Adipose tissue (tissue), 3 donors: ENCODE measurements around the gene HOXC13. TPM values are rescaled to one million over a fixed set of nuclear protein-coding genes. Genes with fewer than 3 reads are reported as not detected.

Experiments
- H3K27ac ChIP-seq: one replicate; pipeline ENCODE4 v1.5.1; 2013; ENCODE audit warnings: low read depth, low read length
- WGBS, 3 donors: extraction: QIAGEN DNeasy Blood & Tissue Kit; methylation state at CpG; one replicate each; pipeline ENCODE4 v1.1.7; 2013; 5-methylcytosine and 5-hydroxymethylcytosine counted together
- polyA plus RNA-seq, 3 donors: library from polyadenylated mRNA; stranded (reverse); fragments of 200-250 nt; gene quantifications; one replicate each; pipeline ENCODE4 v1.2.3, GENCODE V29; 2013
- donor health status: healthy with polysubstance abuse.
- donor health status: Bipolar disorder and iron deficiency.
- donor health status: healthy.

HOXC13 gene
- polyA plus RNA-seq, 3 donors, result 0.03 to 0.45 TPM; not detected in 1

DNA sequence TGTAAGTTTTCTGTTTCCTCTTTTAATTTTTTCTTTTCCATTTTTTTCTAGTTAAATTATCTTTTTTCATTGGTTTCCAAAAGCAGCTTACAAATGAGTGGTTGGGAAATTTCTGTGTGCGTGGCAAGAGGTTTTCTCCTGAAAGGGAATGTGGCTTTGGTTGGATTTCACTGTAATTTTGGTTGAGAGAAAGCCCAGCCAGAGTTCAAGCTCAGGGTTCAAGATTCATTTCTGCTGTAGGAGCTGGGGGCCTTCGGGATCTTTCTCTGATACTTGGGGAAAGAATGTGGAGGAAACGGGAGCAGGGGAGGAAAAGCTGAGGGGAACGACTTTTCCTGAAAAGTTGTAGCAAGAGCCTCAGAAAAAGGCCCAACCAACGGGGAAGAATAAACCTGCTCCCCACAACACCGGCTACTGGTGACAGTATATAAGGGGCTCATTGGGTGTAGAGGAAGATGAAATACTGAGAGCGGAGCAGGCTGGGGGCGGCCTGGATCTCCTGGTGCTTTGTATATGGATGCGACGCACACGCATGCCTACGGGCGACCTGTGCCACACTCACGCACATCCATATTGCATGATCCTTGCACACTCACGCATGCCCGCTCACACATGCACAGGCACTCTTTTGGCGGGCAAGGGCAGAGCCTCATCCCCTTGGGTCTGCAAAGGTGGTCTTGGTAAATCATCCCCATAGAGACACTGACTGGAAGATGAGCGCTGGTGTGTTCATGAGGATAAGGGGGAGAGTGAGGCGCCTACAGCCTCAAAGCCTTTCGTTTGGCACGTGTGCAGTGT lies 48.3 kb downstream of the HOXC13 start:
- WGBS, 3 donors, result 22 to 42% (median 24%) methylated on average over 21 of the region's 21 CpGs
- no peak overlapping the region for H3K27ac ChIP-seq

GRCh38 chr12:53987787-53988230 lies 49.2 kb downstream of the HOXC13 start:
- no peak overlapping the region for H3K27ac ChIP-seq
- WGBS, 3 donors, result 13 to 24% (median 22%) methylated on average over 4 of the region's 4 CpGs

DNA sequence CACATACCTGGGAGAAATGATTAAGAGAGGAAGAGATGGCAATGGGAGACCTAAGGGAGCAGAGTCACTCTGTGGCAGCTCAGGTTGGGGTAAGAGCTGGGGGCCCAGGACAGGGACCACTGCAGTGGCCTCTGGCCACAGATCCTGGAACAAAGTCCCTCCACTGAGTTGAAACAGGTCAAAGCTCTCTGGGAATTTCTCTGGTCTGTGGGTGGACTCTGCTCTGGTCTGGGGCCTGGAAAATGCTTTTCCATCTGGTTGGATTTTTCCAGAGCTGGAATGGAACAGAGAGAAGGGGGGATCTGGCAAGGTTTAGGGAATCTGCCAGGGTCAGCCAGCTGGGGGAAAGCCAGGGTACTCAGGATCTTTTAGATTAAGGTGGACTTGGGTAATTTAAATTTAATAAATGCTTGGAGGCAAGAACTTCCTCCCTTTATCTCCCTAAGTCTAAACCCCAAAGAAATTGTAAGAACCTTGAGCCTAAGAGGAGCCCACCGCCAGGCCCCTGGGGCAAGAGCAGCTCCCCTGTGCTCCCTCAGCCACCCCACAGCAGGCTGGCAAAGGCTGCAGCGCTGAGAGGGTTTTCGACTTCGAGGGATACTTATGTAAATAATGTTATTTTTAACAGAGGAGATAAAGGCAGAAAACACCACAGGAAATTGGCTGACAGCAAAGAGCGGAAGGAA lies 50.1 kb downstream of the HOXC13 start:
- H3K27ac ChIP-seq, result no peak overlapping the region
- 4 to 16% (median 14%) methylated on average over 5 of the region's 5 CpGs for WGBS, 3 donors

- no peak overlapping the region for H3K27ac ChIP-seq
- WGBS, 3 donors, result 6 to 7% (median 6%) methylated on average over 28 of the region's 28 CpGs
These were observed 50.8 kb downstream of the HOXC13 start for GRCh38 chr12:53989227-53990113.

- no peak overlapping the region for H3K27ac ChIP-seq
- WGBS, 3 donors, result 4 to 22% (median 8%) methylated on average over 27 of the region's 27 CpGs
These were observed 51.9 kb downstream of the HOXC13 start for GRCh38 chr12:53990311-53991076.

DNA sequence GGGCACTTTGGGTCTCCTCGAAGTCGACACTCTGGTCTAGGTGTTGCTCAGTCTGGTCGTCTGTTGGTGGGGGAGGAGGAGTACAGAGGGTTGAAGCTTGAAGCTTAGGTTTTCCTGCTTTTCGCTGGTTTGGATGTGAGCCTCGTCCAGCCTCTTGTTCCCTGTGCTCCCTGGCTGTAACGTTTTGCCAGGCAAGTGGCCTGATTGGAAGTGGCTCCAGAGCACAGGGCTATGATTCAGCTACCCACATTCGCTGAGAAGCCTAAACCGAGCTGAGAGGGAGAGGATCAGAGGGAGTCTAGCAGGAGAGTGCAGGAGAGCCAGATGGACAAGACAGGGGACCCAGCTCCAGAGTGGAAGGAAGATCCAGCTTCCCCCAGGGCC lies 52.4 kb downstream of the HOXC13 start:
- WGBS, 3 donors, result 4 to 8% (median 6%) methylated on average over 8 of the region's 8 CpGs
- no peak overlapping the region for H3K27ac ChIP-seq

DNA sequence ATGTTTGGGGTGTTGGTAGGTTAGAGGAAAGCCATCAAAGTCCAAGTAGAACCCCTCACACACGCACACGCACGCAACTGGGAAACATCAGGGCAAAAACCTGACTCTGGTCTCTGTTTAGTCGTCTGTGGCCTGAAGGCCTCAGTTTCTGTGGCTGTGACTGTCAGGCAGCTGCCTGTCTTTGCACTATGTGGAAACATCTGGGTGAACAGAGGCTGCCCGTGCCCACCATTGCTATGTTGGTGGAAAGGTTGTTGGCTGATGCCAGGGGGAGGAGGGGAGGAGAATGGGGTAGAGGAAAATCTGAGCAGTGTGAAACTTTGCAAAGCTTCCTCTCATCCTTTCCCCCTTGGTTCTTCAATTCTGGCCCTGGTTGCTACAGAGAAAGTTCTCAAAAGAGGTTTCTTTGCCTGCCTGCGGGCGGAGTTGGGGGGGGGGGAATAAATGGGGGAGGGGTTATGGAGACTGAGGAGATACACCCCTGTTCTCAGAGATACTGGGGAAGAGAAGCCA lies 53.8 kb downstream of the HOXC13 start:
- 24 to 53% (median 35%) methylated on average over 7 of the region's 7 CpGs for WGBS, 3 donors
- H3K27ac ChIP-seq, result no peak overlapping the region

- WGBS, 3 donors, result 29 to 48% (median 33%) methylated on average over 18 of the region's 18 CpGs
- no peak overlapping the region for H3K27ac ChIP-seq
These were observed 54.8 kb downstream of the HOXC13 start for GRCh38 chr12:53993162-53994008.

DNA sequence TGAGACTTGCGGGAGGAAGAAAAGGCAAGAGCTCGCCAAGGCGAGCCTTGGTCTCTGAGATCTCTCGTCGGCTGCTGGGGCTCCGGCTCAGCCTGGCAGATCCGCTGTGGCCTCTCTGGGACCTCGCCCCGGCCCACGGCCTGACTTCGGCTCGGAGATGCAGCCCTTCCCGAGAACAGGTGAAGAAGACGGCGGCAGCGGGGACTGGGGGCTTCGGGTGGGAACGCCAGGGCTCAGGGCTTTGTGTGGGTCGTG lies 55.3 kb downstream of the HOXC13 start:
- WGBS, 3 donors, result 4 to 12% (median 11%) methylated on average over 19 of the region's 19 CpGs

GRCh38 chr12:53994264-53995001 lies 55.8 kb downstream of the HOXC13 start:
- WGBS, 3 donors, result 4 to 10% (median 7%) methylated on average over 46 to 60 of the region's 60 CpGs
- no peak overlapping the region for H3K27ac ChIP-seq

More for the DNA sequence above, 55.3 kb downstream of the HOXC13 start:
- no peak overlapping the region for H3K27ac ChIP-seq

GRCh38 chr12:53995002-53995377 lies 56.4 kb downstream of the HOXC13 start:
- no peak overlapping the region for H3K27ac ChIP-seq
- 5 to 7% (median 7%) methylated on average over 17 of the region's 17 CpGs for WGBS, 3 donors

DNA sequence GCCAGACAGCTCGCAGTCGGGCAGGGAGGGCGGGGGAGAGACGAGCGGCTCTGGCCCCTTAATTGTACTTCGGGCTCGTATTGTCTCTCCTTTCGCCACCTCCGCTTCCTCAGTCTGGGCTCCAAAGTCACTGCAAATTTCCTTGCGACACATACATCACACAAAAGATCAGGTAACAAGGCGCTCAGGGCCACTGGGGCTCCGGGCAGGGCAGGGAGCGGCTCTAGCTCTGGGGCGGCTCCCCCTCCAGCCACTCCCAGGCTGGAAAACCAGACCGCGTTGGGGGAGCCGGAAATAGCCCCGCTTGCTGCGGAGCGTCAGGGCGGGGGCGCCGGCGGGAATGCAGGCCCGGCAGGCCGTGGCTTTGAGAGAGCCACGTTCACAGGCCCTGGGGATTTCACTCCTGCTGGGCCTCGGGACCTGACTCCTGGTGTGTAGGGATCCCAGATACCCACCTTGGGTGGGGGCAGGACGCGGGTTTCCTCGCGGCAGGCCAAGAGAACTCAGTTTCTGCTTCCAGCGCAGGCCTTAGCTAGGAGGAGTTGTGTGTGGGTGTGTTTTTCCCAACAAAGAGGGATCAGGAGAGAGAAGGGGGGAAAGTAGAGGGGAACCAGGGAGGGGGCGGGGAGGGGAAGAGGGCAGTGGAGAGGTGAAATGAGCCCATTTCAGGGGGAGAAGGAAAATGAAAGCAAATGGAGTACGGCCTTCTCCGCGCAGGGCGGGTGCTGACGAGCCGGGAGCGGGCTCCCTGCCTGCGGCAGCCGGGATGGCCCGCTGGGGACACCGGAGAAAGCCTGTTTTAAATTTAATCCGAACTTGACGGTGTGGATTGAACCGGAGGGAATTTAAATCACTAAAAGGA lies 57.0 kb downstream of the HOXC13 start:
- 3 to 9% (median 5%) methylated on average over 48 of the region's 48 CpGs for WGBS, 3 donors
- no peak overlapping the region for H3K27ac ChIP-seq
